Measurements from ENCODE around the gene APBA1.

Gene APBA1

DNA sequence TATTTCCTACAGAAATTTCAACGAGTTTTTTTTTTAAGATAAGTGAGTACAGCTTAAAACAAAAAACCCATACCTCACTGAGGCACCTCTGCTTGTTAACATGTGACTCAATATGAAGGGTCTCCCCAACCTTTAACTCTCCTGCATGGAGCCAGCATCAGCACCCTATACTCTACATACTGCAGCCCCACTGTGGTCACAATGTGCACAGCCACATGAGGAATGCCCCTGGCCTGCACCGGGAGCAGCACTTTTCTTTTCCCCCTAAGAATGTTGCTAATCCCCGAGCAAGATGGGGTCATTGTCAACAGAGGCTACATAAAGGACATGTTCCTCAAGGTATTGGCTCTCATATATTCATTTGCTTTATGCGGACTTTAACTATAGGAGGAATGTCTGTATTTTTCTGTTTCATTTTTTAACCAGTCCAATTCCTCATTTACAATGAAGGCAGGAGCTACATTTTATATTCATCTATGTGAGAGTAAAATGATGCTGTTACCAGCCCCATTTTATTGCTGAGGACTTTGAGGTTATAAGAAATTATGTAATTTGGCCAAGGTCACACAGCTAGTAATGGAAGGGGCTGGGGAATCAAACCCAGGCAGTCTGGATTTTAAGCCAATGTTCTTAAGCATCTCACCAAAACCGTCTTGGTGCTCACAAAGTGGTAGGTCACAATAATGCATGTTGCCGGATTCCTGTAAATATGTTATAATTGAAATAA lies 93.0 kb downstream of the APBA1 start:
- no peak for DNase-seq (ENCODE audit: low read depth in 3 of 3)

DNA sequence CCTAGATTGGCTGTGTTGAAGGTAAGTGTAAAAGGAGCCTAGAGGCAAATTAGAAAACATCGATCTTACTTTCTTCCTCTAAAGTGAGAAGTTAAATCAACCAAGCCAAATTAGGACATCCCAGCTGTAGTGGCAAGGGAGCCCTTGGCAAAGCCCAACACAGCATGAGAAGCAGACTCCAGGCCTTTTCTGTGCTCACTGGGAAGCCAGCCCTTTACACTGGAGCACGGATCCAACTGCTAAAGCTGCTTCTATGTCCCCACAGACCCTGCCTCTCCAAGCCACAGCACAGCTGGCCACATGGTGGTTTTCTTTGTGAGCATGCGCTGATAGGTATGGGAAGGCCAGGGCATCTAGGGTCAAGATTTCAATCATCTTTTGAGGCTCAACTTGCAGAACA lies 94.1 kb downstream of the APBA1 start:
- no peak for DNase-seq (ENCODE audit: low read depth in 3 of 3)

DNA sequence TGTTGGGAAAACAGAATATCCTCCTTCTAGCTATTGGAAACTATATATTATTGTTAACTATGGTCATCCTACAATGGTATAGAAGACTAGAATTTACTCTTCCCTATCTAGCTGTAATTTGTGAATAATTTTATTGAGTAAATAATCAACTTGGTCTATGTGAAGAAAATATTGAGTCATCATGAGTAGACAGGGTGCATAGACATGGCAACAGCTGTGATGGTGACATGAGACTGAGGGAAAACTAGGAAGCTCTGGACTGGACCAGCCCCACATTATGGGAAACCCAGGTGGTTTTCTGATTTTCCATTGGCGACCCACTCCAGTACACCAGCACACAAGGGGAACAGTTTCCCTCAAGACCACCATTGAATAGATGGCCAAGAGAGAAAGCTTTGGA lies 95.0 kb downstream of the APBA1 start:
- DNase-seq (ENCODE audit: low read depth in 3 of 3) = no peak

DNA sequence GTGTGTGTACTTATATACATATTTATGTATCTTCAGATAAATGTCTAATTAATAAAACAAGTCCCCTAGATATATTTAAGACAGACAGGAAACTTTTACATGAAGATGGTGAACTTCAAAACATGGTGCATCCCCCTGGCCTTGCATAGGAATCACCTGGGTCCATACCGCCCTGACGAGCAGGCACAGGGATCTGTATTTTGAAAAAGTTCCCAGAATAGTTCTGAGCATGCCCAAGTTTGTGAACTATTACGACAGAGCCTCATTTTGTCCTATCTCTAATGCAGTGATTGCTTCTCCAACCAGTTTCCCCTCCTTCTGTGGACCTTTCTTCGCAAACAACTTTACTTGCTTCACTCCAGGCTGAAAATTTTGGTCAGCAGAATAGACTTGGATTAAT lies 98.1 kb downstream of the APBA1 start:
- DNase-seq (ENCODE audit: low read depth in 3 of 3) = no peak

DNA sequence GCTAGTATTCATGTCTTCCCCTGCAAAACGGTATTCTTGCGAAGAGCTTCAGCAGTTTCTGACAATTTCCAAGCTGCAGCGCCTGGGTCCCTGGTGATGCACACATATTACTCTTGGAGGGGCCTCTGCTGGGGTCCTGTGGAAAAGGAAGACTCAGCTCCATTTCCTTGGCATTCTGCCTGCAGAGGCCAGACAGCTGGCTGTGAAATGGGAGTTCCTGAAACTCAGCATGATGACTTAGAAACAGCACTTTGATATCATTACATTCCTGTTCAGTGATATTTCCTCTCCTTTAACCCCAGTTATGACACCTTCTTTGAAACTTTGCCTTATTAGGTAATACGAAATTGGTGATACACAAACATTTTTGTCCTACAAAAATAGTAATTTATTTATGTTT lies 98.5 kb downstream of the APBA1 start:
- no peak for DNase-seq (ENCODE audit: low read depth in 3 of 3)

DNA sequence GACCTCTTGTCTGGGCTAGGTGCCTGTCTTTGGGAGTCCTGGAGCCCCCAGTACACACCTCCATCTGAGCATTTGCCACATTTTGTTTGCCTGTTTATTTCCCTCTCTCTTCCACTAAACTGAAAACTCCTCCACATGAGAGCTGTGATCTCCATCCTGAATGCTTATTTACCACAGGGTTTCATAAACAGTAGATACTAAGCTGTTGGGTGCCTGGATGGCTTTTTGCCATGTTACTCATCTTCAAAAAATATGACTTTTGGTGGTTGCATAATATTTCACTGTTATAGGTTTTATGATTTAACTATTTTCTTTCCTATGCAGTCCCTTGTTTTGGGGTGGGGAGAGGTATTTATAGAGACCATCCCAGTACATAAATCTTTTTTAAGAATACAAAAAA lies 99.6 kb downstream of the APBA1 start:
- DNase-seq (ENCODE audit: low read depth in 3 of 3) = no peak

DNA sequence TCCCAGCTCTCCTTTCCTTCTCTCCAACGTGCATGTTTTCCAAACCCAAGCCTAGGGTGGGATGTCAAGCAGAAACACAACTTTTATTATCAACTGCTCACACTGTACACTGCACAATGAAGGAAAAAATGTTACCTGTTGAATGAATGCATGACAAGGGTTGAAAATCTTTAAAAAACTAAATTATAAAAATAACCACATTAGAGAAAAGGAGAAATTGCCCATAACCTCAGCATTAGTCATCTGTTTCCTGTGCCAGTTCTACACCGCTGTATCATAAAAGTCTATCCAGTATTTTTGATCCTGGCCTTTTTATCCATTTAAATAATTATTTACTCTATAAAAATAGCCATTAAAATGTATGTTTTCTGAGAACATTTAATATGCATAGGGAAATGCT lies 101.1 kb downstream of the APBA1 start:
- DNase-seq (ENCODE audit: low read depth in 3 of 3) = no peak

DNA sequence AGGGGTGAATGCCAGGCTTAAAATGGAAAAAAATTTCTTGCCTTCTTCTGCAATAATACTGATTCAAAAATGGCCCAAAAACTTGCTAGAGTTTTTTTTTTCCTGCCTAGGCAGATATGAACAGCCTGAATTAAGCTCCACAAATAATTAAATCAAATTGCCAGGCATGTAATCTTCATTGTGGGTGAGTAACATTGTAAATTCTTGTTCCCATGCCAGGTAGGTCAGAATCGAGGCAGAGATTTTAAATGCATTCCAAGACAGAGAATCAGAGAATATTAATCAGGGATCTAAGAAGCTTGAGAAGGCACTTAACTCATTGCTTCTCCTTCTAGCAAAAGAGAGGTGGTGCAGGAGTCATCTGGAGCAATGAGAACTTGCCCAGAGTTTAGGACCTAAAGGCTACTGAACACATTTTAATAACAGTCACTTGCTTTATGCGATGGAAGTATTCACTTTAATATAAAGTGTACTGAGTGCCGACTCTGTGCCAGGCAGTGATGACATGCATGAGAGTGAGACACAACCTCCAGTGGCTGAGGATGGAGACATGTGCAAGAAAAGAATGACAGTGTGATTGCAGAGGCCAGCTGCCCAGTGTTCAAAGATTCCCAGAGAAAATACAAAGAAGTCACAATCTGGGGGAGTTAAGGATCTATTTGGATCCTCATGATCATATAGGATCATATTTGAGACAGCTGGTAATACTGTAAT lies 102.3 kb downstream of the APBA1 start:
- no peak for DNase-seq (ENCODE audit: low read depth in 3 of 3)

DNA sequence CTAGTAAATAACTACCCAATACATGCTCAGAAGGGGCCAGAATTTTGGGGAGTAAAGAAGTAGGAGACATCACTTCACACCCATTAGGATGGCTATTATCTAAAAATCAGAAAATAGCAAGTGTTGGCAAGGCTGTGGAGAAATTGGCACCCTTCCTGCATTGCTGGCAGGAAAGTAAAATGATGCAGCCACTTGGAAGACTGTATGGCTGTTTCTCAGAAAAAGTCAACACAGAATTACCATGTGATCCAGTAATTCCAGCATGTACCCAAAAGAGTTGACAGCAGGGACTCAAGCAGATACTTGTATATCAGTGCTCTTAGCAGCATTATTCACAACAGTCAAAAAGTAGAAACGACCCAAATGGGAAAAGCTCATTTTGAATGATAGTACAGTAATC lies 107.6 kb downstream of the APBA1 start:
- DNase-seq (ENCODE audit: low read depth in 3 of 3) = no peak

DNA sequence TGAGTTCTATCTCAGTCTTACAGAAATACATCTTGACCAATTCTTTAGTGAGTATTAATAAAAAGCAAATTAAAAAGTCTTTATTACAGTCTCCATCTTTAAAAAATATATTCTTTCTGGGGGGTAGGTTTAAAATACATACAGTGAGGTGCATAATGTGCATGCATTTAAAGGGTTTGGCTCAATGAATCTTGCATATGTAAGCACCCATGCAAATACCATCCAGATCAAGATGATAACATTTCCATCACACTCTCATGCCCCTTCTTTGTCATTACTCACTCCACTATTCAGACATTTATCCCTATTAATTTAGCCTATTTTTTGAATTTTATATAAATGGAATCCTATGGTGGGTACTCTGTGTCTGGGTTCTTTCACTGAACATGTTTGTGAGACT lies 113.0 kb downstream of the APBA1 start:
- no peak for DNase-seq (ENCODE audit: low read depth in 3 of 3)

DNA sequence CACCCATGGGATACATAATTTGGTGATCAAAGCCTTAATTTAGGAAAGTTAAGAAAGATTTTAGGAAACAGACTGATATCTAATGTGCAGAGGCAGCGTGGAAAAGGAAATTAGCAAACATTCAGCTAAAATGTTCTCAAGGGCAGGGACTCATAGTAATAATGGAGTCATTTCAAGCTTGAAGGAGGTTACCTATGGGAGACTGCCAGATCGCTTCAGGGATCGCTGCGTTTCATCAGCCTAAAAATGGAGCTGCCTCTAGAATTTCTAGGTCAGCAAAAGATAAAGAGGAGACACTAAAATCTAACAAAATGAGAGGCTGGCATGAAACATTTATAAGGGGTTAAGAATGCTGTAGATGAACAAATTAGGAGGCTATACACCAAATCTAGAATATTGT lies 115.5 kb downstream of the APBA1 start:
- no peak for DNase-seq (ENCODE audit: low read depth in 3 of 3)

DNA sequence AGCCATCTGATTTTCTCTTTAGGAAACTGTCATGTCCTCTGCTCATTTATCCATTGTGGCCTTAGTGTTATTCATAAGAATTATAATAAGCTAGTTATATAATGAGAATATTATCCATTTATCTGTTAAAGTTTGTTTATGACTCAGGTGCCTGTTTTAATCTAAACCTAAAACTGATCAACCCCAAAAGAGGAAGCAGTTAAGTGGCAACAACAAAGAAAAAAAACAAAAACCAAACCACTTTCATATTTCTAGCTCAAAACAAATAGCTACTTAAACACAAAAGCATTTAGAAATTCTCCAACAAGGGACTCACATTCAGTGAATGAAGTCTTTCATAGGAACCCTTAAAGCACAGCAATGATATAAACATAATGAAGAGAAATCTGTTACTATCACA lies 116.4 kb downstream of the APBA1 start:
- DNase-seq (ENCODE audit: low read depth in 3 of 3) = no peak

DNA sequence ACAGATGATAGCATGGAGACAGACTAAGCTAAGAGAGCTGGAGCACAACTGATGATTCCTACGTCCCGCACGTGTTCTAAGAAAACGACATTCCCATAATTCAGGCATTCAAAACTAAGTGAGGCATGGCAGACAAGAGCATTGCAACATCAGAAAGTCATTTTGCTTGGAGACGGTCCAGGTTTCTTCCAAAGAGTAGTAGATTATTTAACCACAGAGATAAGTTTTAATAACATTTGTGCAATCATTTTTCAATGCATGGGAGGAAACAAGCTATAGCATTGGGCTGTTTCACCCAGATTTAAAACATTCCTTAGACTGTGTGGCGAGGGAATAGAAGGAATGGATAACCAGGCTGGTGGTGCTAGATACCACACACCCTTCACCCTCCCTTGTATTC lies 117.2 kb downstream of the APBA1 start:
- no peak for DNase-seq (ENCODE audit: low read depth in 3 of 3)

DNA sequence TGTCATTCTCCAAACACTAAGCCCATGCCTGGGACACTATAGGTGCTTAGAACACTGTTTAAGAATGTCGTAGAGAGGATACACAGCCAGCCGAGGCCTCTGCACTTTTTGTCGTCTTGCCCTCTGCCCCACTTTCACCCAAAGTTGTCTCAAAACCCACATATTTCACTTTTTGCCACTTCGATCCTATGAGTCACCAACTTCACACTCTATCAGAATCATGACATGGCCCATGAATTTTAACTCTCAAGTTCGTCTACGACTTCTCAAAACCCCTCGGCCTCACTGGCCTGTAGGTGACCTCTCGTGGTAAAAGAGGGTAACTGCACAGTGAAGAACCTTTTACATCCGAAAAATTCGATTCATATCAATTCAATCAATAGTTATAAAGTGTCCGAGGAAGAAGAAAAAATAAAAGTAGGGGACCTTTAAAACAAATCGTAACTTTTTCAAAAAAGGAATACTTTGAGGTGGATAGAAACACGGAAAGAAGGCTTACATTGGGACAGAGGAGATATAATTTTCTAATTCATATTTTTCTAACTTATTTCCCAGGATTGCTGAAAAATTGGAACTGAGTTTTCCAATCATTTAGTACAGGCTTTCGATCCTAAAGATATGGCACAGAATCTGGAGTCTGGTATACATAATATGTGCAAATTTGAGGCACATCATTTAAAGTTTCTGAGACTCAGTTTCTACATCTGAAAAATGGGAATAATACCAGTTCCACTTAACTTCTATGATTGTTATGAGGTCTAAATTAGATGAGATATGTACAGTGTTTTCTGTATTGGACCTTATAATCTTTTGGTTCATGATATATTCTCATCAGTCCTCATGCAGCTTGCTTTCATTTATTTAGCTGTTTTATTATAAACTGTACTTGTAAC lies 122.6 kb downstream of the APBA1 start:
- DNase-seq (ENCODE audit: low read depth in 3 of 3) = peak in 1 of 3 donors; percentile 3

DNA sequence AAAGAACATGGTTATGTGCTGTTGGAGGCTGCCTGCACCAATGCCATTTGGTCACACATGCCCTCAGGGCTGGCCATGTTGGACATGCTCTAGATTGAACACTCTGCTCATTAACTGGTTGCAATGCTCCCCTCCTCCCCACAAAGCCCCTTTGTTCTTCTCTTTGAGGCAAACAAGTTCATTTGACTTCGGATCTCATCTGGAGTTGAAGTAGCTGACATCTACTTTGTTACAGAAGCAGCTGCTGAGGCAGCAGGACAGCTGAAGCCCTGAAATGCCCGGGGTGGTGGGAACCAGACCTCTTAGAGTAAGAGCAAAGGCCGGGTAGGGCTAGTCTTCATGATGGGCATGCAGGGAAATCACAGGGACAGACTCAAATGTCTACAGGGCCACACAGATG lies 123.5 kb downstream of the APBA1 start:
- DNase-seq (ENCODE audit: low read depth in 3 of 3) = no peak

DNA sequence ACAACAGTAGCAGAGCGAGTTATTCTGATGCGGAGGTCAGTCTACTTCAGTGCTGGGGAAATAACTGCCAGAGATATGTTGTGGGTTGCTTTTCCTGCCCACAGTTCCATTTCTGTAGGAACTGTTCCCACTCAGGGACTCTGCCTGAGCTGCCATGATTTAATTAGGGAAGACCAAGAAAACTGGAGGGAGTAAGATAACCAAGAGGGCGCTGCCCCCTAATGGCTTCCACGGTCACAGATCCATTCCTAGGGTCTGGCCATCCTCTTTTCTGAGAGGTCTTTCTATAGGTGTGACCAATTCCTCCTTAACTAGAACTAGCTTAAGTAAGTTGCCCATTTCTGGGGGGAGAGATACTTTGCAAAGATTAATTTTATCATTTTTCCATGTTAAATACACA lies 125.9 kb downstream of the APBA1 start:
- DNase-seq (ENCODE audit: low read depth in 3 of 3) = no peak

DNA sequence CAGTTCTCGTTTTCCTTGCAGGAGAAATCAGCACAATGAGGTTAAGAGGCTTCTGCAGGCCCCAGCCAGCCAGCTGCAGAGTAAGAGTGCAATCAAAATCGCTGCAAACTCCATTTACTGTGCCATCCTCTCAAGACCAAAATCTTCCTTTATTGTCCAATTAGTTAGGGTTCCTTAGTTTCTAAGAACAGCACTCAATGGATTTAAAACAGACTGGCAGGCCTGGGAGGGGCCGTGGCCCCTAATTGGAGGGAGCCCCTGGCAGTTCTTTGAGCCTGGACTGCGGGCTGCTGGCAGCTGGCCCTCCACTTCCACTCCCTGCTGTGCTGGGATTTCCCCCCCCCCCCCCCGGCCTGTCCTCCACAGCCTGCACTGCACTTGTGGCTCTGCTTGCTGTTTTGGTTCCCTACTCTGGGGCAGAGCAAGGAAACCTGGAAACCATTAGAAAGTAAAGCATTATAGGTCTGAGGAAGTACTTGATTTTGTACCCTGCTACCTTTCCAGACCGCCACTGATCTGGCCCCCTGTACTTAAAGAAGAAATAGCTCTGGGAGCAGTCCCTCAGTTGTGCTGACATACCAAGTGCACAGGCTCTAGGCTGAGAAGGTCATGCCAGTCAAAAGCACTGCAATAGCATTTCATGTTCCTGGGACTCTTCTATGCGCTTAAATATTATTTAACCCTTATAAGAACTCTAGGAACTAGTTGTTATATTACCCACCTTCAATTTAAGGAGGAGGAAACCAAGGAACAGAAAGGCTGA lies 129.0 kb downstream of the APBA1 start:
- DNase-seq (ENCODE audit: low read depth in 3 of 3) = no peak

DNA sequence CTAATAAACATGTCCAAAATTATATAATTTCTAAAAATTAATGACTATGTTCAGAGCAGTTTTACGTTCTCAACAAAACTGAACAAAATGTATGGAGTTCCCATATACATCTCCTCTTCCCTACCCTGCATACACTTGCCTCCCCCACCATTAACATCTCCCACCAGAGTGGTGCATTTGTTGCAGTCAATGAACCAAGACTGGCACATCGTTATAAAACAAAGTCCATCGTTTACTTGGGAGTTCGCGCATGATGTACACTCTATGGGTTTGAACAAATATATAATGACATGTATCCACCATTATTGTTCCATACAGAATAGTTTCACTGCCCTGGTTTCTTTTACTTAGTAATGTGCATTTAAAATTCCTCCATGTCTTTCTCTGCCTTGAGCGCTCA lies 130.1 kb downstream of the APBA1 start:
- DNase-seq (ENCODE audit: low read depth in 3 of 3) = no peak

DNA sequence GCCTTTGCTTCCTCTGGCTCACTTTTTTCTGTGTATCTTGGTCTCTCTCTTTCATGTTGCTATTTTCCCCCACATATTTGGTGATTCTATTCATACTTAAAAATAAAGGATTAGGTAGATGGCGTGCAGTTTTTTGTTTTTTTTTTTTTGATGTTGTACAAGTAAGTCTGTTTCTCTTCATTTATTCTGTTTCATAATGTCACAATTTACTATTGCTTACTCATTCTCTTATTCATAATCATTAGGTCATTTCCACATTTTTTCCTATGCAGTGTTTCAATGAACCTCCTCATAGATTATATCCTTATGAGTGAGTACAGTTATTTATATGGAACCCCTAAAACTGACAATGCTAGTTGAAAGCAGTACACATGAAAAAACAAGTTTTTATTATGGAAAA lies 136.3 kb downstream of the APBA1 start:
- no peak for DNase-seq (ENCODE audit: low read depth in 3 of 3)

DNA sequence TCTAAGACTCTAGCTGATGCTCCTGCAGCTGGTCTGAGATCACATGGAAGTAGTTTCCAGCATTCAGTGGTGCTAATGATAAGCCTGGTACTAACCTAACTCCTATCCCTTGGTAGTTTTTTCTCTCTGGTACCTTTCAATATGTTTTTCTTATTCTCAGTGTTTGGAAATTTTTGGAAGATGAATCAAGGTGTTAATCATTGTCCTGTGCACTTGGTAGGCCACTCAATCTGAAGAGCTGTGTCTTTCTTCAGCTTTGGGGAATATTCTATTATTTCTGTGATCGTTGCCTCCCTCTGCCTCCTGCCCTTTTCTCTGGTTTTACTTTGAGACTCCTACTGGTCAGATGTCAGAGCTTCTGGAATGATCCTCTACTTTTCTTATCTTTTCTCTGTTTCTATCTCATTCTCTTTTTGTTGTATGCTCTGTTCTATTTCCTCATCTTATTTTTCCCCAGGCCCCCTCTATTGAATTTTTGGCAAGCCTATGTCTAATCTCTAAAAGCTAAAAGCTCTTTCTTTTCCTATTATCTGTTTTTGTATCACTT lies 136.8 kb downstream of the APBA1 start:
- DNase-seq (ENCODE audit: low read depth in 3 of 3) = no peak

DNA sequence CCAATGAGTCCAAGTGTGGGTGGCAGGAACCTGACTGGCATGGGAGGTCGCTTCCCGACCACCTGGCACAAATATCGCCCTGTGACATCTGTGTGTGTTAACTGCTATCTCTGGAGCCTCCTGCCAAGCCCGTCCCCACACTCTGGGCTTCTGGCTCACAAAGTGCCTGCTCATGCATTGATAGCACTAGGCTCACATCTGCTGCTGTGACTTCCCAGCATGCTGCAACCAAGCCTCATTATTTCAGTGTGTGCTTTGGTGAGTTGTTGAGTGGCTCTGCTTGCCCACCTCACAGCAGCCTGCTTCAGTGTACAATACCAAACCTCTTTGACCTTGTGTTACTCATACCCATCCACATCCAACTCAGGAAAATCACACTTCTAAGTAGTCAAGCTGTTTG lies 139.8 kb downstream of the APBA1 start:
- DNase-seq (ENCODE audit: low read depth in 3 of 3) = no peak

DNA sequence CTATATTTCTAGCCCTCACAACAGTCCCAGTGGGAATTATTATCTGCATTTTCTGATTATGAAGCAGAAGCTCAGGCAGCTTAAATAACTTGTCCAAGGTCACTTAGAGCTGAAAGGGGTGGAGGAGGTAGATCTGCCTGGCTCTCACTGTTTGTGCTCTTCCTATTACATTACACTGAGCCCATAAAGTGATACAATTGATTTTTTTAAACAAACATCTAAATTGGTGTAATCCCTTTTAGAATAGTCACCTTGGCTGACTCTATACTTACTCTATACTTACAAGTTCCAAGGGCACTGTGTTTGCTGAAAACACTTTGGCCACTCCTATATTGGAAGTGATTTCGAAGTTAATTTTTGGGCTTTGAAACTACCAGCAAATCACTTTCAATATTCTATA lies 144.7 kb downstream of the APBA1 start:
- no peak for DNase-seq (ENCODE audit: low read depth in 3 of 3)
